Panc1 (cell line): ENCODE results near the gene LPAR2. TPM values are rescaled to one million over a fixed set of nuclear protein-coding genes. Genes with fewer than 3 reads are reported as not detected.
"Not testable (repeated sequence)": the region's sequence is repeated elsewhere in the genome, so short reads cannot be mapped to it uniquely, and the experiment has no call there.

ENCODE experiments used
- ATAC-seq: fragments of 200-7000 bp; cut with Tn5 transposase; 2 replicates; pipeline ENCODE4 v1.9.1; 2020; ENCODE audit warnings: mild to moderate bottlenecking, moderate library complexity
- BruUV-seq: library from RNA; stranded (reverse); fragments of 400-500 nt; replicated peaks from 2 replicates; lab custom pipeline; 2021; lab: Mats Ljungman, UMichigan
- CTCF ChIA-PET: fragments of 300-600 bp; sonication (Branson Sonifier 250); formaldehyde crosslinking; loops from one replicate; lab custom pipeline; 2022; ENCODE audit warnings: antibody characterized with exemption; lab: Charles Lee
- POLR2A ChIA-PET: fragments of 300-600 bp; sonication (Branson Sonifier 250); formaldehyde crosslinking; loops from one replicate; lab custom pipeline; 2022; ENCODE audit warnings: antibody characterized with exemption; lab: Charles Lee
- DNase-seq: peaks from one replicate; pipeline ENCODE4 v3.0.0-alpha.2; 2010; ENCODE audit warnings: low read depth, low spot score
- H3K27ac ChIP-seq: 2 replicates; pipeline ENCODE4 v1.5.1; 2011; ENCODE audit warnings: mild to moderate bottlenecking, low read length, inconsistent platforms
- H3K27me3 ChIP-seq: fragments of 200-500 bp; sonication (Bioruptor generic); 2 replicates; pipeline ENCODE4 v1.6.0; 2014; ENCODE audit warnings: low read length, inconsistent platforms; ENCODE audit not compliant: control insufficient read depth, insufficient read depth
- H3K36me3 ChIP-seq: fragments of 200-500 bp; sonication (Bioruptor generic); 2 replicates; pipeline ENCODE4 v1.5.1; 2014; ENCODE audit warnings: inconsistent platforms, mild to moderate bottlenecking, low read length, moderate library complexity; ENCODE audit not compliant: control insufficient read depth, insufficient read depth
- H3K4me1 ChIP-seq: 2 replicates; pipeline ENCODE4 v1.5.1; 2011; ENCODE audit warnings: inconsistent platforms, mild to moderate bottlenecking, low read length, moderate library complexity; ENCODE audit not compliant: control insufficient read depth, insufficient read depth
- H3K4me3 ChIP-seq, 2 experiments: 2 replicates each; pipeline ENCODE4 v1.5.1; 2011 to 2012; ENCODE audit warnings: low read depth in 2 of 2, low read length in 2 of 2, mild to moderate bottlenecking in 2 of 2, inconsistent platforms in 1 of 2, moderate library complexity in 1 of 2
- H3K9me3 ChIP-seq: fragments of 200-500 bp; sonication (Bioruptor generic); 2 replicates; pipeline ENCODE4 v1.5.1; 2014; ENCODE audit warnings: low read depth, mild to moderate bottlenecking, inconsistent platforms, low read length, moderate library complexity; ENCODE audit not compliant: control insufficient read depth, insufficient read depth
- CTCF ChIP-seq: fragments of 450-650 bp; IDR thresholded peaks from 2 replicates; pipeline ENCODE4 v1.5.1; 2017; ENCODE audit warnings: mild to moderate bottlenecking
- POLR2AphosphoS5 ChIP-seq: IDR thresholded peaks from 2 replicates; pipeline ENCODE4 v1.6.1; 2012; ENCODE audit warnings: mild to moderate bottlenecking, low read depth, low read length, moderate library complexity
- SIN3A ChIP-seq: IDR thresholded peaks from 2 replicates; pipeline ENCODE4 v1.6.1; 2012; ENCODE audit warnings: low read depth, mild to moderate bottlenecking, low read length, moderate library complexity, borderline replicate concordance; ENCODE audit not compliant: insufficient read depth
- TCF7L2 ChIP-seq: IDR thresholded peaks from 2 replicates; pipeline ENCODE4 v1.6.1; 2011; ENCODE audit warnings: mild to moderate bottlenecking, low read depth, low read length, inconsistent platforms
- in situ Hi-C: cut with HindIII; loops from 2 replicates; pipeline ENCODE4 v1.10.0; 2016; ENCODE audit warnings: low sequenced_read_pairs, low pct_unique_long_range_greater_than_20kb
- intact Hi-C: fragments of 100-400 bp; cut with micrococcal nuclease; formaldehyde crosslinking; loops from one replicate; pipeline ENCODE4 v1.10.0; 2022; ENCODE audit not compliant: unreplicated experiment
- total RNA-seq: library from RNA; stranded (reverse); gene quantifications from one replicate; pipeline ENCODE4 v1.2.1, GENCODE V29; 2021; ENCODE audit not compliant: unreplicated experiment
- TF ChIP-seq, protein P1 (sequence below), 2 experiments: IDR thresholded peaks; 2 replicates each; pipeline ENCODE4 v1.6.1; 2011 to 2012; ENCODE audit warnings: low read depth in 2 of 2, control low read depth in 1 of 2, low read length in 1 of 2, mild to moderate bottlenecking in 1 of 2, moderate library complexity in 1 of 2; ENCODE audit not compliant: insufficient read depth in 1 of 2

LPAR2 gene
- total RNA-seq, 1 experiment from 2014 or later, result 16.0 TPM

GRCh38 chr19:19668230-19669012 is 40.4 kb upstream of the LPAR2 start, which contains the start of gene ZNF101:
TSS of gene ZNF101 (plus strand) at chr19:19668839. CDS start at chr19:19668964, 125 bp downstream.
- no peak for TF ChIP-seq CTCF
- TF ChIP-seq POLR2AphosphoS5, result peak; percentile 77
- TF ChIP-seq, protein P1, sequence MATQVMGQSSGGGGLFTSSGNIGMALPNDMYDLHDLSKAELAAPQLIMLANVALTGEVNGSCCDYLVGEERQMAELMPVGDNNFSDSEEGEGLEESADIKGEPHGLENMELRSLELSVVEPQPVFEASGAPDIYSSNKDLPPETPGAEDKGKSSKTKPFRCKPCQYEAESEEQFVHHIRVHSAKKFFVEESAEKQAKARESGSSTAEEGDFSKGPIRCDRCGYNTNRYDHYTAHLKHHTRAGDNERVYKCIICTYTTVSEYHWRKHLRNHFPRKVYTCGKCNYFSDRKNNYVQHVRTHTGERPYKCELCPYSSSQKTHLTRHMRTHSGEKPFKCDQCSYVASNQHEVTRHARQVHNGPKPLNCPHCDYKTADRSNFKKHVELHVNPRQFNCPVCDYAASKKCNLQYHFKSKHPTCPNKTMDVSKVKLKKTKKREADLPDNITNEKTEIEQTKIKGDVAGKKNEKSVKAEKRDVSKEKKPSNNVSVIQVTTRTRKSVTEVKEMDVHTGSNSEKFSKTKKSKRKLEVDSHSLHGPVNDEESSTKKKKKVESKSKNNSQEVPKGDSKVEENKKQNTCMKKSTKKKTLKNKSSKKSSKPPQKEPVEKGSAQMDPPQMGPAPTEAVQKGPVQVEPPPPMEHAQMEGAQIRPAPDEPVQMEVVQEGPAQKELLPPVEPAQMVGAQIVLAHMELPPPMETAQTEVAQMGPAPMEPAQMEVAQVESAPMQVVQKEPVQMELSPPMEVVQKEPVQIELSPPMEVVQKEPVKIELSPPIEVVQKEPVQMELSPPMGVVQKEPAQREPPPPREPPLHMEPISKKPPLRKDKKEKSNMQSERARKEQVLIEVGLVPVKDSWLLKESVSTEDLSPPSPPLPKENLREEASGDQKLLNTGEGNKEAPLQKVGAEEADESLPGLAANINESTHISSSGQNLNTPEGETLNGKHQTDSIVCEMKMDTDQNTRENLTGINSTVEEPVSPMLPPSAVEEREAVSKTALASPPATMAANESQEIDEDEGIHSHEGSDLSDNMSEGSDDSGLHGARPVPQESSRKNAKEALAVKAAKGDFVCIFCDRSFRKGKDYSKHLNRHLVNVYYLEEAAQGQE (IDR thresholded peaks at IDR 0.05; ENCODE audit: insufficient read depth in 1 of 2, low read depth in 2 of 2, low read length in 1 of 2), result no peak
- peak; percentile 81 for TF ChIP-seq TCF7L2
- peak; percentile 68; the same call in 1 of the 2 replicates for TF ChIP-seq SIN3A
- BruUV-seq, result no TSS peak
- Histone ChIP-seq H3K9me3 (no peaks in the 10 kb centered on the region), H3K27ac (peak within 1 kb of the TSS; percentile 84), H3K27me3 (no peaks in the 10 kb centered on the region), H3K4me1 (no peaks in the 10 kb centered on the region; the same call in 1 of the 2 replicates), H3K4me3 (peak within 1 kb of the TSS; percentile 82 to 86), H3K36me3 (no peaks in the 10 kb centered on the region; the same call in 1 of the 2 replicates)
- POLR2A ChIA-PET, result interaction anchor here (0.6 kb wide), 1 partner anchor 99 kb away, joined by 12 read pairs; no protein-coding TSS in a partner anchor
- ATAC-seq, result peak; percentile 89
- CTCF ChIA-PET, result interaction anchor here (0.6 kb wide), 1 partner anchor 45 kb away, joined by 5 read pairs; no protein-coding TSS in a partner anchor
- DNase-seq, result peak; percentile 41
- intact Hi-C loops (loop anchor here (10.0 kb wide), 1 partner anchor 66 kb away; the partner anchor contains the start of gene ZNF14), in situ Hi-C loops (no loop called here)

DNA sequence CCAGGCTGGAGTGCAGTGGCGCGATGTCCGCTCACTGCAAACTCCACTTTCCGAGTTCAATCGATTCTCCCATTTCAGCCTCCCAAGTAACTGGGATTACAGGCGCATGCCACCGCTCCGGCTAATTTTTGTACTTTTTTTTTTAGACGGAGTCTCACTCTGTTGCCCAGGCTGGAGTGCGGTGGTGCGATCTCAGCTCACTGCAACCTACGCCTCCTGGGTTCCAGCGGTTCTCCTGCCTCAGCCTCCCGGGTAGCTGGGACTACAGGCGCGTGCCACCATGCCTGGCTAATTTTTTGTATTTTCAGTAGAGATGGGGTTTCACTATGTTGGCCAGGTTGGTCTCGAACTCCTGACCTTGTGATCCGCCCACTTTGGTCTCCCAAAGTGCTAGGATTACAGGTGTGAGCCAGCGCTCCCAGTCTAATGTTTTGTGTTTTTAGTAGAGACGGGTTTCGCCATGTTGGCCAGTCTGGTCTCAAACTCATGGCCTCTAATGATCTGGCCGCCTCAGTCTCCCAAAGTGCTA is 37.5 kb upstream of the LPAR2 start:
- CTCF ChIA-PET, H3K9me3 ChIP-seq, in situ Hi-C loops, H3K36me3 ChIP-seq, H3K27me3 ChIP-seq, ATAC-seq, POLR2A ChIA-PET, DNase-seq, H3K4me3 ChIP-seq, H3K27ac ChIP-seq, BruUV-seq: not testable (repeated sequence)
- intact Hi-C loops, result loop anchor here (10.0 kb wide), 1 partner anchor 69 kb away; the partner anchor contains the start of gene ZNF14
- H3K4me1 ChIP-seq, result peaks cover 10% of the 10 kb centered on the region
